Measurements from ENCODE around the gene FLT1.

Gene FLT1

GRCh38 chr13:28479005-28479404 is 15.9 kb downstream of the FLT1 start:
- TF ChIP-seq Cebpa-rat (IDR thresholded peaks at IDR 0.05), result no peak
- Histone ChIP-seq H3K4me2 (no peak overlapping the region), H3K9ac (no peak overlapping the region), H3K4me3 (no peak overlapping the region), H3K27ac (no peak overlapping the region), H3K9me3 (peaks cover 3% of the 10 kb centered on the region; the same call in 1 of the 2 replicates), H3K36me3 (peaks cover 31% of the 10 kb centered on the region), H3K4me1 (no peaks in the 10 kb centered on the region), H3K27me3 (no peaks in the 10 kb centered on the region), H4K20me1 (peaks cover 80% of the 10 kb centered on the region)

DNA sequence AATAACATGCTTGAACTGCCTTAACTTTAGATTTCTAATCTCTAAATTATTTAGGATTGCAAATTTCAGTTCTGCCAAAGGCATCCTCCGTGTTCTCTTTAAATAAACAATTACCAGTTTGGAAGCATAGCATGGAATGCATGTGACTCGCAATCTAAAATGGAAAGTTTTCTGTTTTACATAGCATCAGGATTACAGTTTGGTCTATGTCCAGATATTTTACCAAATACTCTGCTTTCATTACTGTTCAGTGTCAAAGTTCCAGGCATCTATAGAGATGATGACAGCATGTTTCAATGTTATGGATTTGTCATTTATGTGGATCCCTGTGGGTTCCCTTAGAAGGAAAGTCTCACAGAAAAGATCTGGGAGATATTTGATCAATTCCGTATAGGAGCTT is 16.8 kb downstream of the FLT1 start:
- Histone ChIP-seq H3K36me3 (peaks cover 36% of the 10 kb centered on the region), H4K20me1 (peaks cover 72% of the 10 kb centered on the region), H3K4me1 (no peaks in the 10 kb centered on the region), H3K4me3 (no peak overlapping the region), H3K9ac (no peak overlapping the region), H3K9me3 (peaks cover 8% of the 10 kb centered on the region; the same call in 1 of the 2 replicates), H3K27ac (no peak overlapping the region), H3K4me2 (no peak overlapping the region), H3K27me3 (no peaks in the 10 kb centered on the region)
- no peak for TF ChIP-seq Cebpa-rat (IDR thresholded peaks at IDR 0.05)

DNA sequence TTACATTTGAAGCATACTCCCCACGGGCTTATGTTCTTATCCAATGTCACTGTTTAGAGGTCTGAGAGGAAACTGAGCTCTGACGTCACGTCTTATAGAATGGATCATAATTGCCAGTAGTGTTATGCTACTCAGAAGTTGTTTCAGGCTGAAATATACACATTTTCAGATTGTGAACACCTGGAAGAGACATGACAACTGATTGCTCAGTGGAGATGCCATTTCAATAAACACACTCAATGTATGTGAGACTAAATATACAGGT is 17.3 kb downstream of the FLT1 start:
- no peak overlapping the region for H3K4me2 ChIP-seq
- peaks cover 13% of the 10 kb centered on the region; the same call in 1 of the 2 replicates for H3K9me3 ChIP-seq
- H3K4me3 ChIP-seq, result no peak overlapping the region
- H3K9ac ChIP-seq, result no peak overlapping the region
- no peaks in the 10 kb centered on the region for H3K27me3 ChIP-seq
- H3K36me3 ChIP-seq, result peaks cover 34% of the 10 kb centered on the region
- no peak for TF ChIP-seq Cebpa-rat (IDR thresholded peaks at IDR 0.05)
- peaks cover 72% of the 10 kb centered on the region for H4K20me1 ChIP-seq
- H3K4me1 ChIP-seq, result no peaks in the 10 kb centered on the region
- no peak overlapping the region for H3K27ac ChIP-seq

- Histone ChIP-seq H3K27me3 (no peaks in the 10 kb centered on the region), H3K36me3 (peaks cover 34% of the 10 kb centered on the region), H4K20me1 (peaks cover 70% of the 10 kb centered on the region), H3K27ac (no peak overlapping the region), H3K9me3 (peaks cover 19% of the 10 kb centered on the region; the same call in 1 of the 2 replicates), H3K4me2 (no peak overlapping the region), H3K9ac (no peak overlapping the region), H3K4me1 (no peaks in the 10 kb centered on the region), H3K4me3 (no peak overlapping the region)
- TF ChIP-seq Cebpa-rat (IDR thresholded peaks at IDR 0.05), result no peak
Measured at GRCh38 chr13:28476919-28477708, 17.8 kb downstream of the FLT1 start.

GRCh38 chr13:28475916-28476725 is 18.8 kb downstream of the FLT1 start:
- peaks cover 29% of the 10 kb centered on the region for H3K36me3 ChIP-seq
- no peak overlapping the region for H3K4me3 ChIP-seq
- no peak overlapping the region for H3K4me2 ChIP-seq
- no peak for TF ChIP-seq Cebpa-rat (IDR thresholded peaks at IDR 0.05)
- H3K9ac ChIP-seq, result no peak overlapping the region
- peaks cover 19% of the 10 kb centered on the region; the same call in 1 of the 2 replicates for H3K9me3 ChIP-seq
- H3K4me1 ChIP-seq, result peaks cover 9% of the 10 kb centered on the region
- peaks cover 70% of the 10 kb centered on the region for H4K20me1 ChIP-seq
- H3K27me3 ChIP-seq, result no peaks in the 10 kb centered on the region
- H3K27ac ChIP-seq, result no peak overlapping the region

- H3K36me3 ChIP-seq, result peaks cover 21% of the 10 kb centered on the region
- TF ChIP-seq Cebpa-rat (IDR thresholded peaks at IDR 0.05), result no peak
- H3K9me3 ChIP-seq, result peaks cover 19% of the 10 kb centered on the region; the same call in 1 of the 2 replicates
- H3K9ac ChIP-seq, result no peak overlapping the region
- H3K4me2 ChIP-seq, result no peak overlapping the region
- H4K20me1 ChIP-seq, result peaks cover 66% of the 10 kb centered on the region
- H3K4me3 ChIP-seq, result no peak overlapping the region
- no peaks in the 10 kb centered on the region for H3K27me3 ChIP-seq
- no peak overlapping the region for H3K27ac ChIP-seq
- peaks cover 24% of the 10 kb centered on the region for H3K4me1 ChIP-seq
Measured at GRCh38 chr13:28474491-28475134, 20.3 kb downstream of the FLT1 start.

DNA sequence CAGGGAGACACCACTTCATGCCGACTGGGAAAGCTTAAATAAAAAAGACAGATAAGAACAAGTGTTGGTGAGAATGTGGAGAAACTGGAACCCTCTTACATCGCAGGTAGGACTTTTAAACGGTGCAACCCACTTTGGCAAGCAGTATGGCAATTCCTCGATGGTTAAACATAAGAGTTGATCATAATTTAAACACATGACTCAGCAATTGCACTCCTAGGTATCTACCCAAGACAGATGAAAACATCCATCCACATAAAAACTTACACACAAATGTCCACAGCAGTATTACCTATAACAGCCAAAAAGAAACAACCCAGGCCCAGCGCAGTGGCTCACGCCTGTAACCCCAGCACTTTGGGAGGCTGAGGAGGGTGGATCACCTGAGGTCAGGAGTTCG is 21.9 kb downstream of the FLT1 start:
- TF ChIP-seq Cebpa-rat (IDR thresholded peaks at IDR 0.05), result no peak
- Histone ChIP-seq H3K9me3 (peaks cover 19% of the 10 kb centered on the region; the same call in 1 of the 2 replicates), H3K27me3 (no peaks in the 10 kb centered on the region), H3K36me3 (peaks cover 35% of the 10 kb centered on the region), H3K4me1 (peaks cover 39% of the 10 kb centered on the region), H3K27ac (no peak overlapping the region), H3K9ac (no peak overlapping the region), H3K4me3 (no peak overlapping the region), H4K20me1 (peaks cover 66% of the 10 kb centered on the region), H3K4me2 (no peak overlapping the region)

DNA sequence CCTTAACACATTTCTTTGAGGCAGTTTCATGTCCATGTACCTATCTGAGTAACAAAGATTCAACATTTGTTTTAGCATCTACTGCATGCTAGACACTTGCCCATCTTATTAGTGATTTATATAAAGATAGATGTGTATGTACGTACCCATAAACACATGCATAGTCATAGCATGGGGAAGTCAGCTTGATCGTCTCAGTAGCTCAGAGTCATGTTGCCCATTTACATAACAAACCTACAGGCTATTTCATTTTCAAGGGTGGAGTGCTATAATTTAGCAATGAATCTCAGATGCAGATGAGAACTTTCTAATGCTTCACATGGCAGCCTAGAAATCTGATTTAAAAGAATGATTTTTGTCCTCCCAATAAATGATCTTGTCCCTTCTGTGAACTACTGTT is 23.5 kb downstream of the FLT1 start:
- Histone ChIP-seq H3K4me2 (no peak overlapping the region), H3K27me3 (no peaks in the 10 kb centered on the region), H3K27ac (no peak overlapping the region), H3K4me3 (no peak overlapping the region), H3K36me3 (peaks cover 46% of the 10 kb centered on the region), H3K9ac (no peak overlapping the region), H4K20me1 (peaks cover 55% of the 10 kb centered on the region), H3K4me1 (peaks cover 42% of the 10 kb centered on the region), H3K9me3 (peaks cover 19% of the 10 kb centered on the region; the same call in 1 of the 2 replicates)
- no peak for TF ChIP-seq Cebpa-rat (IDR thresholded peaks at IDR 0.05)

GRCh38 chr13:28470296-28470695 is 24.6 kb downstream of the FLT1 start:
- Histone ChIP-seq H3K27me3 (no peaks in the 10 kb centered on the region), H3K4me1 (peaks cover 42% of the 10 kb centered on the region), H3K4me2 (peak overlapping the region; percentile 58), H4K20me1 (peaks cover 44% of the 10 kb centered on the region), H3K27ac (no peak overlapping the region), H3K9ac (no peak overlapping the region), H3K36me3 (peaks cover 57% of the 10 kb centered on the region), H3K9me3 (peaks cover 19% of the 10 kb centered on the region; the same call in 1 of the 2 replicates), H3K4me3 (no peak overlapping the region)
- no peak for TF ChIP-seq Cebpa-rat (IDR thresholded peaks at IDR 0.05)

Data from BLaER1 (cell line).